Stimulated activated CD4-positive, alpha-beta T cell treated with anti-CD3 and anti-CD28 coated beads, Interleukin-2, amount 100 ng/mL, for 48 hours (primary cell): ENCODE data around the gene OR2L3.
"Not testable (repeated sequence)": the region's sequence is repeated elsewhere in the genome, so short reads cannot be mapped to it uniquely, and the experiment has no call there.

ENCODE experiments used
- DNase-seq, 2 donors: peaks; one replicate each; pipeline ENCODE4 v3.0.0-alpha.2; 2020

OR2L3 gene

DNA sequence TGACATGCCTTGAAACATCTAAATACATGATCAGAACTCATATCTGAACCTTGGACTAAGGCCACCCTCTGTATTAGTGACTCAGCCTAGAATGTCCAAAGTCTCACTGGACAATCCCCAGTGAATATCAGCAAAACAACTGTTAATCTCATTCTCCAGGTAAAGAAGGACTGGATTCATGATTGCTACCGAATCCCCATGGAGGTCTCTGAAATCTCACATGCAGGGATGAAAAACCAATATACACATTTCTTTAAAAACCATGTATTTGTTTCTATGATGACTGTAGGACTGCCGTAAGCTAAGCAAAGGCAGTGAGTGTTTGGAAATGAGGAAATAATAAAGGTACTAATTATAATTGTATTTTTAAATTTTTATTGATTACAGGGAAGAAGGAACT, at the start of gene OR2L3:
TSS of gene OR2L3 (plus strand) at position 301 of the 400 bp plus-strand sequence. CDS start 13,846 bp downstream, outside the sequence.
- DNase-seq = no peak

- DNase-seq = no peak
These were observed 47.8 kb upstream of the OR2L3 start for GRCh38 chr1:247998811-247999210.

DNA sequence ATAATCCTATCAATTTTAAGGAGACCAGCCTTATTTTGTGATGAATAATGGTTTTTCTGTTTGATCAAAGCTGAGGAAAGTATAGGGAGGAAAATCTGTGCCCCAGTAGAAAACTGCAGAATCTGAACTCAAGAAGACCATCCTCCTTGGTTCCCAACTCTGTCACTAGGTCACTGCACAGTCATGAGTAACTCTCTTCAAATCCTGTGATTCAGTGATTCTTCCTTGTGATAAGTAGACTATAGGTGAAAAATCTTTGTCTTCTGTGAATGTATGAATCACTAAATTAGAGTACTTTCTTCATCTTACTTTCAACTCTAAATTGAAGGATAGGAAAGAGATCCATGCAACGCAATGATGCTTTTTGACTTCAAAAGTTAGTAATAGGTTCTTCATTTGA, 46.5 kb upstream of the OR2L3 start:
- DNase-seq = no peak

GRCh38 chr1:248007778-248008177, 38.9 kb upstream of the OR2L3 start:
- DNase-seq = no peak

- DNase-seq = no peak
These were observed 37.0 kb upstream of the OR2L3 start for GRCh38 chr1:248009681-248010080.

DNA sequence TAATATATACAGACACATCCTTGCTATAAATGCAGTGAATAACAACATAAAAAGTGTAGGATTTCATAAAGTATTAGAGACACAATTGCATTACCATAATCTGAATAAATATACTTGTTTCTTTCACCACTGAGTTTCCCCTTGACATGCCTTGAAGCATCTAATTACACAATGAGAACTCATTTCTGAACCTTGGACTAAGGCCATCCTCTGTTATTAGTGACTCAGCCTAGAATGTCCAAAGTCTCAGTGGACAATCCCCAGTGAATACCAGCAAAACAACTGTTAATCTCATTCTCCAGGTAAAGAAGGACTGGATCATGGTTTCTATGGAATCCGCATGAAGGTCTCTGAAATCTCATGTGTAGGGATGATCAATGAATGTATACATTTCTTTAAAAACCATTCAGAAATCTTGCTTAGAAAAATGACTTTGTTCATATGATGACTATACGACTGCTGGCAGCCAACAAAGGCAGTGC, 33.4 kb upstream of the OR2L3 start, which contains the start of gene OR2L5:
TSS of gene OR2L5 (plus strand) at position 432 of the 482 bp plus-strand sequence. CDS start 8,288 bp downstream, outside the sequence.
- DNase-seq = no peak

DNA sequence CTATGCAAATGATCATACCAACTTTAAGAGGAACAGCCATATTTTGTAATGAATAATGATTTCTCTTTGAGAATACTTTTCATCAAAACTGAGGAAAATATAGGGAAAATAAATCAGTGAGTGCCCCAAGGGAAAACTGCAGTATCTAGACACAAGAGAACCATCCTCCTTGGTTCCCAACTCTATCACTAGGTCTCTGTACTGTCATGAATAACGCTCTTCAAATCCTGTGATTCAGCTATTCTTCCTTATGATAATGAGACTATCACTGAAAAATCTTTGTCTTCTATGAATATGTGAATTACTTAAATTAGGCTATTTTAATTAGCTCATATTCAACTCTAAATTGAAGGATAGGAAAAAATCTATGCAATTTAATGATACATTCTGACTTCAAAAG, 30.8 kb upstream of the OR2L3 start:
- DNase-seq = no peak

DNA sequence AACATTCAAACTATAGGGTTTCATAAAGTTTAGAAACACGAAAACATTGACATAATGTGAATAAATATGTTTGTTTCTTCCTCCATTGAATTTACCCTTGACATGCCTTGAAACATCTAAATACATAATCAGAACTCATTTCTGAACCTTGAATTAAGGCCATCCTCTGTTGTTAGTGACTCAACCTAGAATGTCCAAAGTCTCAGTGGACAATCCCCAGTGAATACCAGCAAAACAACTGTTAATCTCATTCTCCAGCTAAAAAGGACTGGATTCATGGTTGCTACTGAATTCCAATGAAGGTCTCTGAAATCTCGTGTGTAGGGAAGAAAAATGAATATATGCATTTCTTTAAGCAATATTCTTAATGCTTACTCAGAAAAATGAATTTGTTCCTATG, 16.9 kb upstream of the OR2L3 start, which contains the start of gene OR2L2:
TSS of gene OR2L2 (plus strand) at position 301 of the 400 bp plus-strand sequence. CDS start 8,198 bp downstream, outside the sequence.
- no peak for DNase-seq

DNA sequence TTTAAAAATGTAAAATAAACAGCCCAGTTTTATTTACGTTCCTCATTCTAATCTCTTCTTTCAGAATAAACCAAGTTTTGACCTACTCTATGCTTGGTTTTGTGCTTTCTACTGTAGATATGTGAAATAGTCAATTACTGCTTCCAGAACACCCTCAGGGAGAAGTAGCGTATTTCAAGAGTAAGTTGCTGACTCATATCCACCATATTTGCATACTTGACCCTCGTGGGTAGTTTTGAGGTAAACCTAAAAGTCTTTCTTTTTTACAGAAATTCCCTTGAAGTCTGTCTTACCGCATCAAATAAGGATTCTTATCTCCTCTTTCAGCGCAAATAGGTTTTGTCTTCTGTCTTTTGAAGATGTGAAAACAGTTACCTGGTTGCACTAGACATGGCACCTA, 1.4 kb upstream of the OR2L3 start:
- no peak for DNase-seq

DNA sequence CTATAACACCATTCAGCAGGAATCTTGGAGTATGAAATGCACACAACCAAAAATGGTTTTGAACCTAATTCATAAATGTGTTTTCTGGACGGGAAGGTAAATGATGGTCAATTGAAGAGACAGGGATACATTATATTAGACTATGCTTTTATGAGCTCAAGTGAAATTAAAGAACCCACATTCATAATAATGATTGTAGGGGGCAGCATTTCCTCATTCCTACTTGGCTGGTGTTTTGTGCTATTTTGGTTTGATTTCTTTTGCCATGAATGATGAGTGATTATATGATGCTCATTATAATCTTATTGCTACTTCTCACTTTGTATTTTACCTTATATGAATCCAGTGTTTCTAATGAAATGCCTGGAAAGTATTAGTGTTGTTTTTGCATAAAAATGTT, 372 bp downstream of the OR2L3 start:
- DNase-seq = no peak

DNA sequence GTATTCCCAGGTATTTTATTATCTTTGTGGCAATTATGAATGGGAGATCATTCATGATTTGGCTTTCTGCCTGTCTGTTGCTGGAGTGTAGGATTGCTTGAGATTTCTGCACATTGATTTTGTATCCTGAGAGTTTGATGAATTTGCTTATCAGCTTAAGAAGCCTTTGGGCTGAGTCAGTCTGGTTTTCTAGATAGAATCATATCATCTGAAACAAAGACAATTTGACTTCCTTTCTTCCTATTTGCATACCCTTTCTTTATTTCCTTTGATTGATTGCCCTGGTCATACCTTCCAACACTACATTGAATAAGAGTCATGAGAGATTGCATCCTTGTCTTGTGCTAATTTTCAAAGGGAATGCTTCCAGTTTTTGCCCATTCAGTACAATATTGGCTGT, 8.0 kb downstream of the OR2L3 start:
- DNase-seq = no peak

DNA sequence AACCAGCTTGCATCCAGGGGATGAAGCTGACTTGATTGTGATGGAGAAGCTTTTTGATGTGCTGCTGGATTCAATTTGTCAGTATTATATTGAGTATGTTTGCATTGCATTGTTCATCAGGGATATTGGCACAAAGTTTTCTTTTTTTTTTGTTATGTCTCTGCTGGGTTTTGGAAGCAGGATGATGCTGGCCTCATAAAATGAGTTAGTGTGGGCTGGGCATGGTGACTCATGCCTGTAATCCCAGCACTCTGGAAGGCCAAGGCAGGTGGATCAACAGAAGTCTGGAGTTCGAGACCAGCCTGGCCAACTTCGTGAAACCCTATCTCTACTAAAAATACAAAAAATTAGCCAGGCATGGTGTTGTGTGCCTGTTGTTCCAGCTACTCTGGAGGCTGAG, 8.6 kb downstream of the OR2L3 start:
- DNase-seq = no peak

DNA sequence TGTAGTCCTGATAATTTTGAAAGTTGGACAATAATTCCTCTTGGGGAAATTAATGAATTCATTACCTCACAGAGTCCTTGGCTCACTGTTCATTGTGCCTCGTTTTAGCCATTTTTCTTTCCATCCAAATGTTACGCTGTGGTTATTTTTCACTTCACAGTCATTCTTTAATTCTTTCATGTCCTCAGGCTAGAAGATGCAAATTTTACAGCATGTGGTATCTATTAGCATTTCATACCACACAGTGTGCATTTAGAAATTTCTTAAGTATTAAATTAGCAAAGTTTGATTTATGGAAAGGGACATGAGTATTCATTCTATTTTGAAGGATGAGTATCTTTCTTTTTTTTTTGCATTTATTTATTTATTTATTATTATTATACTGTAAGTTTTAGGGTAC, 18.4 kb downstream of the OR2L3 start:
- no peak for DNase-seq

DNA sequence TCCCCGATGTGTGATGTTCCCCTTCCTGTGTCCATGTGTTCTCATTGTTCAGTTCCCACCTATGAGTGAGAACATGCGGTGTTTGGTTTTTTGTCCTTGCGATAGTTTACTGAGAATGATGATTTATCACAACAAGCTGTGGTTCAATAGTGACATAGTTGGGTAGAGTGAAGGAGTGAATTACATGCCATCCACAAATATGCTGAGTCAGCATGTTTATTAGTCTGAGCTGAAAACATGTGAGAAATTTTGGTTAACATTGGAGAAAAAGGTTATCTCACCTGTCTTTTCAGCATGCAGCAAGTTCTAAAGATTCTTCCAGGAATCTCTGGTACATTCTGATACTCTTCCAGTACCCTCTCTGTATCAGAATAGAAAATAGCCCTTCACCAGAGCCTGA, 19.0 kb downstream of the OR2L3 start:
- no peak for DNase-seq

GRCh38 chr1:248083864-248084263, 37.2 kb downstream of the OR2L3 start:
- not testable (repeated sequence) for DNase-seq

DNA sequence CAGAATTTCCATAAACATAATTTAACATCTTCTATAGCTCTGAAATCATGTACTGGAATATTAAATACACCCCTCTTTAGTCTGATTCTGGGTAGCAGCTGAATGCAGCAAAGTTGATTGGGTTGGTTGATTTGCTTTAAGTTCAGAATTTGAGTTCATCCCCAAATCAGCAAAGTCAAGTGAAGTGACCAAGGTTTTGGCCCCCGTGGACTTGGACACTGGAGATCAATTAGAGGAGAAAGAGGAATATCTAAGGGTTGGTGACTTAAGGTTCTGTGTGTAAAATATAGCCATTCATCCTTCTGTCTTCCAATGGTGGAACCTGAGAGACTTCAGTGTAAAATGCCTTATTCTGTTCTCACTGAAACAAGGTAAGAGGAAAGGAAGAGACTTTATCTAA, 48.2 kb downstream of the OR2L3 start, which contains the start of gene OR2L13:
TSS of gene OR2L13 (plus strand) at position 301 of the 400 bp plus-strand sequence. CDS start 4,192 bp downstream, outside the sequence.
- no peak for DNase-seq

DNA sequence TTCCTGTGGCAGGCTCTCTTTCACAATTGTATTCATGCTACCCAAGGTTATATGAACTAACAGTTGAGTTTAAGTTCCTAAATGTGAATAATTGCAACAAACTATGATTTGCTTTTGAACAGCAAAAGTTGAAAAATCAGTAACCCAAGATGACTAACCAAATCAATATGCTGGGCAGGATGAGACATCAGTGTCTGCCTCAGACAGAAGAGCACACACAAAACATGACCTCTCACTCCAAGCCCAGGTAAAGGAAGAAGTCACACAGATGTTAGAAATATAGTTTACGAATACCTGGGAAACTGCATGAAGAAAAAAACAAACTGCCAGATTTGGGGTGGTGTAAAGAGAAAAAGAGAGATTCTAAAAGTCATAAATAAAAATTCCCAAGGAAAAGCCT, 51.9 kb downstream of the OR2L3 start:
- no peak for DNase-seq

DNA sequence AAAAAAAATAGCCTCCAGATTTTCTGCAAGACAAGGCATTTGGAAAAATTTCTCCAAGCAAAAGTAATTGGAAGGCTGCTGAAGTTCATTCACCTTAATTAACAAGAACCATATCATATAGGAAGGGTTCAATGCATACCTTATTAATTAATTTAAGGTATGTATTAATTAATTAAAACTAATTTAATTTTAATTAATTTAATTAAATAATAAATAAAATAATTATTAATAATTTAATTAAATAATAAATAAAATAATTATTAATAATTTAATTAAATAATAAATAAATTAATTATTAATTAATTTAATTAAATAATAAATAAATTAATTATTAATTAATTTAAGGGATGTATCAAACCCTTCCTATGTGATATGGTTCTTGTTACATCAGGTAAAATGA, 56.2 kb downstream of the OR2L3 start:
- no peak for DNase-seq

DNA sequence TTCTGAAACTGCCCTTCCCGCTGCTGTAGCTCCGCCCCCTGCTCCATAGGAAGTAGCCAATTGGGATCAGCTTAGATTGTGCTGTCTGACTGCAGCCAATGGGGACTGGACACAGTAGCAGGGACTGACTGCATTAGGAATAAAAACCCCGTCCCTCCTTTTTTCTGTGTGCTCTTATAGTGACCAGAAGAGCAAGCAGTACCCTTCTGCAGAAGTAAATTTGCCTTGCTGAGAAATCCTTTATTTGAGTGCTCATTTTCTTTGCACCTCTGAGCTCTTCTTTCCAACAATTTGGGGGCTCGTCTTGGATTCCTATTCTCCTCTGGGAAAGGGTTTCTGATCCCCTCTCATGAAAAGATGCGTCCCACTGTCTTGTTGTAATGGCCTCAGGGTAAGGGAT, 64.5 kb downstream of the OR2L3 start:
- no peak for DNase-seq
